22Rv1 (cell line): ENCODE results near the gene CORO2B.

Experiments used
- ZFX ChIP-seq: fragments of 450-650 bp; IDR thresholded peaks from 2 replicates; pipeline ENCODE4 v1.6.1; 2017; ENCODE audit warnings: antibody characterized with exemption, borderline replicate concordance
- TF ChIP-seq, protein P1 (sequence below): fragments of 450-650 bp; IDR thresholded peaks from 2 replicates; pipeline ENCODE4 v1.5.1; 2017; ENCODE audit warnings: mild to moderate bottlenecking

DNA sequence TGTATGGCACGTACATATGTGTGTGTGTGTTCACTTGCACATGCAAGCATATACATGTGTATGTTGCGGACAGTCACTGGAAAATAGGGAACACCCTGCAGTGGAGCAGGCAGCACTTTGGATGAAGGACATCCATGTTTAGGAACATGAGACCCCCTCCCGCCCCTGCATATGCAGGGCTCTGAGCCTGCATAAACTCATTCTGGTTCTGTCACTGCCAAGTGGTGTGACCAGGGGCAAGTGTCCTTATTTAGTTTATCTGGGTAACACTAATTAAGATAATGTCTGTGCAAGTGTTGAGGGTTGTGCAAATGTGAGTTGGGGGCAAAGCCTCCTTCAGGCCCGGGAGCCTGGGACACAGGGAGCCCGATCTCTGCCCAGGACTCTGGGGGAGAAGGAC, 105.7 kb downstream of the CORO2B start:
- TF ChIP-seq ZFX = no peak
- TF ChIP-seq, protein P1, sequence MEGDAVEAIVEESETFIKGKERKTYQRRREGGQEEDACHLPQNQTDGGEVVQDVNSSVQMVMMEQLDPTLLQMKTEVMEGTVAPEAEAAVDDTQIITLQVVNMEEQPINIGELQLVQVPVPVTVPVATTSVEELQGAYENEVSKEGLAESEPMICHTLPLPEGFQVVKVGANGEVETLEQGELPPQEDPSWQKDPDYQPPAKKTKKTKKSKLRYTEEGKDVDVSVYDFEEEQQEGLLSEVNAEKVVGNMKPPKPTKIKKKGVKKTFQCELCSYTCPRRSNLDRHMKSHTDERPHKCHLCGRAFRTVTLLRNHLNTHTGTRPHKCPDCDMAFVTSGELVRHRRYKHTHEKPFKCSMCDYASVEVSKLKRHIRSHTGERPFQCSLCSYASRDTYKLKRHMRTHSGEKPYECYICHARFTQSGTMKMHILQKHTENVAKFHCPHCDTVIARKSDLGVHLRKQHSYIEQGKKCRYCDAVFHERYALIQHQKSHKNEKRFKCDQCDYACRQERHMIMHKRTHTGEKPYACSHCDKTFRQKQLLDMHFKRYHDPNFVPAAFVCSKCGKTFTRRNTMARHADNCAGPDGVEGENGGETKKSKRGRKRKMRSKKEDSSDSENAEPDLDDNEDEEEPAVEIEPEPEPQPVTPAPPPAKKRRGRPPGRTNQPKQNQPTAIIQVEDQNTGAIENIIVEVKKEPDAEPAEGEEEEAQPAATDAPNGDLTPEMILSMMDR = no peak
